GM12878 (cell line): ENCODE data around the gene RALB. TPM values are rescaled to one million over a fixed set of nuclear protein-coding genes. Genes with fewer than 3 reads are reported as not detected.
A peak's percentile ranks its signal among the peaks of the same experiment; 100 is the strongest.

Experiments used
- BHLHE40 ChIP-seq, 2 experiments: fragments of 450-650 bp in 1 of 2; IDR thresholded peaks; 2 replicates each; pipeline ENCODE4 v1.6.1; 2011 to 2017; ENCODE audit warnings: low read depth in 2 of 2, borderline replicate concordance in 1 of 2, improper control_type of control experiment in 1 of 2, low read length in 1 of 2, mild to moderate bottlenecking in 1 of 2
- EP300 ChIP-seq, 2 experiments: fragments of 150-350 bp in 1 of 2; IDR thresholded peaks; 2 replicates each; pipeline ENCODE4 v1.6.1; 2011 to 2012; ENCODE audit warnings: low read depth in 2 of 2, low read length in 2 of 2, borderline replicate concordance in 1 of 2, improper control_type of control experiment in 1 of 2, inconsistent platforms in 1 of 2; ENCODE audit not compliant: control insufficient read depth in 1 of 2
- GATAD2B ChIP-seq: fragments of 450-650 bp; conservative IDR thresholded peaks from 2 replicates; pipeline ENCODE4 v1.6.1; 2017; ENCODE audit warnings: low read depth, mild to moderate bottlenecking, moderate library complexity
- HCFC1 ChIP-seq: fragments of 150-350 bp; IDR thresholded peaks from 2 replicates; pipeline ENCODE4 v1.6.1; 2014; ENCODE audit warnings: low read length
- IKZF1 ChIP-seq: fragments of 450-650 bp; conservative IDR thresholded peaks from 2 replicates; pipeline ENCODE4 v1.6.1; 2017; ENCODE audit warnings: antibody characterized with exemption, mild to moderate bottlenecking
- NFYB ChIP-seq: IDR thresholded peaks from 2 replicates; pipeline ENCODE4 v1.6.1; 2011; ENCODE audit warnings: low read depth, mild to moderate bottlenecking, low read length, improper control_type of control experiment, moderate library complexity; ENCODE audit not compliant: insufficient read depth
- NR2F1 ChIP-seq: fragments of 450-650 bp; conservative IDR thresholded peaks from 2 replicates; pipeline ENCODE4 v1.6.1; 2017; ENCODE audit warnings: mild to moderate bottlenecking
- PAX5 ChIP-seq: IDR thresholded peaks from 2 replicates; pipeline ENCODE4 v1.6.1; 2011; ENCODE audit warnings: low read depth, low read length, borderline replicate concordance
- RELA ChIP-seq: fragments of 450-650 bp; IDR thresholded peaks from 2 replicates; pipeline ENCODE4 v1.8.0; 2014; ENCODE audit warnings: borderline replicate concordance; ENCODE audit not compliant: partially characterized antibody
- SMAD5 ChIP-seq: IDR thresholded peaks from 2 replicates; pipeline ENCODE4 v1.6.1; 2016; ENCODE audit warnings: antibody characterized with exemption, low read depth
- SRF ChIP-seq, 2 experiments: IDR thresholded peaks; 2 replicates each; pipeline ENCODE4 v1.6.1; 2011; ENCODE audit warnings: low read depth in 2 of 2, low read length in 2 of 2, mild to moderate bottlenecking in 1 of 2, moderate library complexity in 1 of 2
- WRNIP1 ChIP-seq: IDR thresholded peaks from 2 replicates; pipeline ENCODE4 v1.6.1; 2011; ENCODE audit warnings: low read depth, low read length, improper control_type of control experiment, borderline replicate concordance
- ZNF274 ChIP-seq: IDR thresholded peaks from one replicate; pipeline ENCODE4 v1.8.0; 2011; ENCODE audit not compliant: insufficient read length, insufficient read depth
- ZNF622 ChIP-seq: fragments of 450-650 bp; IDR thresholded peaks from 2 replicates; pipeline ENCODE4 v1.6.1; 2017; ENCODE audit warnings: mild to moderate bottlenecking, inconsistent platforms
- polyA plus RNA-seq, 11 experiments: library from polyadenylated mRNA; depleted of rRNA in 4 of 11; unstranded in 6 of 11; stranded (reverse) in 5 of 11; fragments of >200 nt; fragmentation: Nextera tagmentation in 4 of 11; fragmentation: Illumina TruSeq in 1 of 11; extraction: Ambion mirVana in 4 of 11; extraction: Trizol in 1 of 11; gene quantifications; 1 replicate in 1 of 11; 2 replicates in 10 of 11; pipeline versions ENCODE4 v1.2.1 to v1.2.3, GENCODE V29; 2011 to 2016; ENCODE audit warnings: inconsistent platforms in 2 of 11, missing spikeins in 2 of 11, low read depth in 1 of 11
- total RNA-seq, 4 experiments: library from RNA; depleted of rRNA in 3 of 4; stranded (reverse); fragments of >200 nt in 3 of 4; fragmentation: Illumina TruSeq in 1 of 4; extraction: Trizol in 1 of 4; gene quantifications; 2 replicates each; pipeline versions ENCODE4 v1.2.1 to v1.2.3, GENCODE V29; 2013 to 2021
- TF ChIP-seq, protein P1 (sequence below): IDR thresholded peaks from 2 replicates; pipeline ENCODE4 v1.6.1; 2012; ENCODE audit warnings: low read length, inconsistent platforms
- TF ChIP-seq, protein P2 (sequence below): fragments of 150-350 bp; IDR thresholded peaks from 2 replicates; pipeline ENCODE4 v1.6.1; 2014; ENCODE audit warnings: mild to moderate bottlenecking, low read depth, low read length
- TF ChIP-seq, protein P3 (sequence below): IDR thresholded peaks from 2 replicates; pipeline ENCODE4 v1.6.1; 2011; ENCODE audit warnings: low read depth, low read length, improper control_type of control experiment, borderline replicate concordance
- TF ChIP-seq, protein P4 (sequence below): fragments of 450-650 bp; formaldehyde crosslinking; IDR thresholded peaks from 2 replicates; pipeline ENCODE4 v1.5.0; 2022; ENCODE audit warnings: mild to moderate bottlenecking, missing genetic modification characterization
- TF ChIP-seq, protein P5 (sequence below): IDR thresholded peaks from 2 replicates; pipeline ENCODE4 v1.6.1; 2012; ENCODE audit warnings: low read depth, low read length, improper control_type of control experiment

Gene RALB
- total and polyA plus RNA-seq, 10 of the 15 experiments (the other 5 are each of a cell fraction or from before 2014, with no cell fraction given): 8.3 to 54.0 (median 24.2) TPM

DNA sequence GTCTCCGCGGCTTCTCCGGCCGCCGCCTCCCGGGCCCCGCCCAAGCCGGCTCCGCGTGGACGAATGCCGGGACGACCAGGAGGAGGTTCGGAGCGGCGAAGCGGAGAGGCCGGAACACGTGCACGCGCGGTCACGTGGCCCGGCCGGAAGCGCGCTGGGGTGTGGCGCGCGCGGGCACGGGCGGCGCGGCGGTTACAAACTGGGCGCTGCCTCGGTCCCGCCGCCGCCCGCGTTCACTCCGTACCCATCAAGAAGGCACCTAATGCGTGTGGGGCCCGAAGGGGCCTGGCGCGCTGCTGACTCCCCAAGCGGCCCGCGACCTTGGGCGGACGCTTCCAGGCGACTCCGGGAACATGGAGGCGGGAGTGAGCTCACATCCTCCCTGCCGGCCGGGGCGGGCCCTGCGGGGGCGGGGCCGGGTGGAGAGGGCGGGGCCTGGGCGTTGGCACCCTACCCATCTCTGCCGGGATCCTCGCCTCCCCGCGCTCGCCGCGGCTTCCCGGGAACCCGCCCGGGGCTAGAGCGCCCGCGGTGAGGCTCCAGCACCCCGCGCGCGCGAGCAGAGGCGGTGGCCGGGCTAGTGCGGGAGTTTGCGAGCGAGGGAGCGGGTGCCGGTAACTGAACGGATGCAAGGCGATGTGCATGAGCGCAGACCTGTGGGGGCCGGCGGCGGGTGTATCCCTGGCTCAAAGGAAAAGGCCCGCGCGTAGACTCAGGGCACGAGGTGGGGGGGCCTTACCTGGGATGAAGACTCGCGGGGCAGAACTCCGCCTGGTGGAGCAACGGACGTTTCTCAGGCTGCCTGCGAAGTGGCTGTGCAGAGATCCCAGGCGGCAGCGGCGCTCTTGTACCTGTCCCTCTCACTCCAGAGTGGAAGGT is 29.4 kb upstream of the RALB start, which contains the start of gene TMEM185B (continued):
- TF ChIP-seq, protein P1, sequence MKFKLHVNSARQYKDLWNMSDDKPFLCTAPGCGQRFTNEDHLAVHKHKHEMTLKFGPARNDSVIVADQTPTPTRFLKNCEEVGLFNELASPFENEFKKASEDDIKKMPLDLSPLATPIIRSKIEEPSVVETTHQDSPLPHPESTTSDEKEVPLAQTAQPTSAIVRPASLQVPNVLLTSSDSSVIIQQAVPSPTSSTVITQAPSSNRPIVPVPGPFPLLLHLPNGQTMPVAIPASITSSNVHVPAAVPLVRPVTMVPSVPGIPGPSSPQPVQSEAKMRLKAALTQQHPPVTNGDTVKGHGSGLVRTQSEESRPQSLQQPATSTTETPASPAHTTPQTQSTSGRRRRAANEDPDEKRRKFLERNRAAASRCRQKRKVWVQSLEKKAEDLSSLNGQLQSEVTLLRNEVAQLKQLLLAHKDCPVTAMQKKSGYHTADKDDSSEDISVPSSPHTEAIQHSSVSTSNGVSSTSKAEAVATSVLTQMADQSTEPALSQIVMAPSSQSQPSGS: no peak
- no peak for TF ChIP-seq WRNIP1
- peak; percentile 98 to 100 for TF ChIP-seq BHLHE40 (IDR thresholded peaks at IDR 0.05; ENCODE audit: borderline replicate concordance in 1 of 2, low read depth in 2 of 2, low read length in 1 of 2)
- no peak for TF ChIP-seq HCFC1
- peak; percentile 93 for TF ChIP-seq IKZF1
- TF ChIP-seq NR2F1: peak; percentile 85
- TF ChIP-seq ZNF622: no peak
- TF ChIP-seq PAX5: peak; percentile 88
- no peak for TF ChIP-seq SRF (IDR thresholded peaks at IDR 0.05; ENCODE audit: low read depth in 2 of 2, low read length in 2 of 2)
- TF ChIP-seq, protein P2, sequence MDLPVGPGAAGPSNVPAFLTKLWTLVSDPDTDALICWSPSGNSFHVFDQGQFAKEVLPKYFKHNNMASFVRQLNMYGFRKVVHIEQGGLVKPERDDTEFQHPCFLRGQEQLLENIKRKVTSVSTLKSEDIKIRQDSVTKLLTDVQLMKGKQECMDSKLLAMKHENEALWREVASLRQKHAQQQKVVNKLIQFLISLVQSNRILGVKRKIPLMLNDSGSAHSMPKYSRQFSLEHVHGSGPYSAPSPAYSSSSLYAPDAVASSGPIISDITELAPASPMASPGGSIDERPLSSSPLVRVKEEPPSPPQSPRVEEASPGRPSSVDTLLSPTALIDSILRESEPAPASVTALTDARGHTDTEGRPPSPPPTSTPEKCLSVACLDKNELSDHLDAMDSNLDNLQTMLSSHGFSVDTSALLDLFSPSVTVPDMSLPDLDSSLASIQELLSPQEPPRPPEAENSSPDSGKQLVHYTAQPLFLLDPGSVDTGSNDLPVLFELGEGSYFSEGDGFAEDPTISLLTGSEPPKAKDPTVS: no peak
- TF ChIP-seq NFYB: peak; percentile 31; the same call in 1 of the 2 replicates
- TF ChIP-seq, protein P3, sequence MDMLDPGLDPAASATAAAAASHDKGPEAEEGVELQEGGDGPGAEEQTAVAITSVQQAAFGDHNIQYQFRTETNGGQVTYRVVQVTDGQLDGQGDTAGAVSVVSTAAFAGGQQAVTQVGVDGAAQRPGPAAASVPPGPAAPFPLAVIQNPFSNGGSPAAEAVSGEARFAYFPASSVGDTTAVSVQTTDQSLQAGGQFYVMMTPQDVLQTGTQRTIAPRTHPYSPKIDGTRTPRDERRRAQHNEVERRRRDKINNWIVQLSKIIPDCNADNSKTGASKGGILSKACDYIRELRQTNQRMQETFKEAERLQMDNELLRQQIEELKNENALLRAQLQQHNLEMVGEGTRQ: peak; percentile 95
- TF ChIP-seq RELA: peak; percentile 84
- peak; percentile 83 for TF ChIP-seq GATAD2B
- TF ChIP-seq, protein P4, sequence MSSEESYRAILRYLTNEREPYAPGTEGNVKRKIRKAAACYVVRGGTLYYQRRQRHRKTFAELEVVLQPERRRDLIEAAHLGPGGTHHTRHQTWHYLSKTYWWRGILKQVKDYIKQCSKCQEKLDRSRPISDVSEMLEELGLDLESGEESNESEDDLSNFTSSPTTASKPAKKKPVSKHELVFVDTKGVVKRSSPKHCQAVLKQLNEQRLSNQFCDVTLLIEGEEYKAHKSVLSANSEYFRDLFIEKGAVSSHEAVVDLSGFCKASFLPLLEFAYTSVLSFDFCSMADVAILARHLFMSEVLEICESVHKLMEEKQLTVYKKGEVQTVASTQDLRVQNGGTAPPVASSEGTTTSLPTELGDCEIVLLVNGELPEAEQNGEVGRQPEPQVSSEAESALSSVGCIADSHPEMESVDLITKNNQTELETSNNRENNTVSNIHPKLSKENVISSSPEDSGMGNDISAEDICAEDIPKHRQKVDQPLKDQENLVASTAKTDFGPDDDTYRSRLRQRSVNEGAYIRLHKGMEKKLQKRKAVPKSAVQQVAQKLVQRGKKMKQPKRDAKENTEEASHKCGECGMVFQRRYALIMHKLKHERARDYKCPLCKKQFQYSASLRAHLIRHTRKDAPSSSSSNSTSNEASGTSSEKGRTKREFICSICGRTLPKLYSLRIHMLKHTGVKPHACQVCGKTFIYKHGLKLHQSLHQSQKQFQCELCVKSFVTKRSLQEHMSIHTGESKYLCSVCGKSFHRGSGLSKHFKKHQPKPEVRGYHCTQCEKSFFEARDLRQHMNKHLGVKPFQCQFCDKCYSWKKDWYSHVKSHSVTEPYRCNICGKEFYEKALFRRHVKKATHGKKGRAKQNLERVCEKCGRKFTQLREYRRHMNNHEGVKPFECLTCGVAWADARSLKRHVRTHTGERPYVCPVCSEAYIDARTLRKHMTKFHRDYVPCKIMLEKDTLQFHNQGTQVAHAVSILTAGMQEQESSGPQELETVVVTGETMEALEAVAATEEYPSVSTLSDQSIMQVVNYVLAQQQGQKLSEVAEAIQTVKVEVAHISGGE (CRISPR knock-in tag): peak; percentile 54
- TF ChIP-seq, protein P5, sequence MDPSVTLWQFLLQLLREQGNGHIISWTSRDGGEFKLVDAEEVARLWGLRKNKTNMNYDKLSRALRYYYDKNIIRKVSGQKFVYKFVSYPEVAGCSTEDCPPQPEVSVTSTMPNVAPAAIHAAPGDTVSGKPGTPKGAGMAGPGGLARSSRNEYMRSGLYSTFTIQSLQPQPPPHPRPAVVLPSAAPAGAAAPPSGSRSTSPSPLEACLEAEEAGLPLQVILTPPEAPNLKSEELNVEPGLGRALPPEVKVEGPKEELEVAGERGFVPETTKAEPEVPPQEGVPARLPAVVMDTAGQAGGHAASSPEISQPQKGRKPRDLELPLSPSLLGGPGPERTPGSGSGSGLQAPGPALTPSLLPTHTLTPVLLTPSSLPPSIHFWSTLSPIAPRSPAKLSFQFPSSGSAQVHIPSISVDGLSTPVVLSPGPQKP: peak; percentile 74; the same call in 1 of the 2 replicates
- no peak for TF ChIP-seq ZNF274
- TF ChIP-seq SMAD5: peak; percentile 71; the same call in 1 of the 2 replicates
- TF ChIP-seq EP300 (IDR thresholded peaks at IDR 0.05; ENCODE audit: borderline replicate concordance in 1 of 2, control insufficient read depth in 1 of 2, low read depth in 2 of 2, low read length in 2 of 2): peak in 1 of 2 experiments; percentile 45; a peak in 1 of 4 replicates
